PFSK-1 (cell line): ENCODE measurements around the gene ACTN2.

Source experiments
- FOXP2 ChIP-seq: optimal IDR thresholded peaks from 2 replicates; pipeline ENCODE3; 2011; ENCODE audit warnings: borderline replicate concordance, control low read depth, inconsistent platforms; ENCODE audit not compliant: insufficient read depth; ENCODE audit errors: extremely low read length, extremely low read depth
- POLR2AphosphoS5 ChIP-seq: IDR thresholded peaks from 2 replicates; pipeline ENCODE4 v1.6.1; 2012; ENCODE audit warnings: low read depth, mild to moderate bottlenecking, control low read depth, low read length, moderate library complexity
- REST ChIP-seq, 2 experiments: IDR thresholded peaks; 2 replicates each; pipeline versions ENCODE4 v1.6.1 to v1.8.0; 2011 to 2012; ENCODE audit warnings: low read depth in 2 of 2, low read length in 2 of 2, control low read depth in 1 of 2, inconsistent platforms in 1 of 2, mild to moderate bottlenecking in 1 of 2, moderate library complexity in 1 of 2; ENCODE audit not compliant: insufficient read depth in 1 of 2
- SIN3A ChIP-seq: IDR thresholded peaks from 2 replicates; pipeline ENCODE4 v1.6.1; 2012; ENCODE audit warnings: mild to moderate bottlenecking, low read length, moderate library complexity, borderline replicate concordance; ENCODE audit not compliant: insufficient read depth
- TAF1 ChIP-seq: IDR thresholded peaks from 2 replicates; pipeline ENCODE4 v1.6.1; 2012; ENCODE audit warnings: low read length, control low read depth, borderline replicate concordance; ENCODE audit not compliant: insufficient read depth

Gene ACTN2

GRCh38 chr1:236700903-236701302, 14.6 kb downstream of the ACTN2 start:
- no peak for TF ChIP-seq POLR2AphosphoS5
- TF ChIP-seq FOXP2: no peak
- TF ChIP-seq REST (IDR thresholded peaks at IDR 0.05; ENCODE audit: insufficient read depth in 1 of 2, low read depth in 2 of 2, low read length in 2 of 2): no peak
- TF ChIP-seq TAF1: no peak
- no peak for TF ChIP-seq SIN3A

GRCh38 chr1:236701782-236702181, 15.5 kb downstream of the ACTN2 start:
- TF ChIP-seq SIN3A: no peak
- no peak for TF ChIP-seq FOXP2
- TF ChIP-seq REST (IDR thresholded peaks at IDR 0.05; ENCODE audit: insufficient read depth in 1 of 2, low read depth in 2 of 2, low read length in 2 of 2): no peak
- no peak for TF ChIP-seq POLR2AphosphoS5

- TF ChIP-seq SIN3A (no peak), REST (IDR thresholded peaks at IDR 0.05; ENCODE audit: insufficient read depth in 1 of 2, low read depth in 2 of 2, low read length in 2 of 2) (no peak), FOXP2 (no peak), TAF1 (no peak), POLR2AphosphoS5 (no peak)
Observed at GRCh38 chr1:236702791-236703394, 16.6 kb downstream of the ACTN2 start.

GRCh38 chr1:236705771-236706170, 19.5 kb downstream of the ACTN2 start:
- no peak for TF ChIP-seq TAF1
- TF ChIP-seq SIN3A: no peak
- no peak for TF ChIP-seq POLR2AphosphoS5
- TF ChIP-seq FOXP2: no peak
- no peak for TF ChIP-seq REST (IDR thresholded peaks at IDR 0.05; ENCODE audit: insufficient read depth in 1 of 2, low read depth in 2 of 2, low read length in 2 of 2)

DNA sequence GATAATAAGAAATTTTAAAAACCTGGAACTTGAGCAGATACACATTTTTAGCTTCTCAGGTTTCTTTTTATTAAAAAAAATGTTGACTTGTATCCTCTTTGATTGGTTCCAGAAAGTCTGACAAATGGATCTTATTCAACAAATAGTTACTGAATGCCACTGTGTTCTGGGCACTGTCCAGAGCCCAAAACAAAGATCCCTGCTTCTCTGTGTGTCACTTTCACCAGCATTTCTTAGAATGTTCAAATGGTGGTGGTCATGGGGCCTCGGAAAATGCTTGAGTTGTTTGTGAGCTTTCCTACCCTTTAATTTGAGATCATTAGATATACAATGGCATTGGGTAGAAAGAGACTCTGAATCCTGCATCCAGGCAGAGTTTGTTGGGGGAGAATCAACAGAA, 19.9 kb downstream of the ACTN2 start:
- TF ChIP-seq REST (IDR thresholded peaks at IDR 0.05; ENCODE audit: insufficient read depth in 1 of 2, low read depth in 2 of 2, low read length in 2 of 2) (no peak), FOXP2 (no peak), POLR2AphosphoS5 (no peak), SIN3A (no peak), TAF1 (no peak)
